Femur (tissue), 1 donor: Measurements from ENCODE around the gene PDGFRB.

ENCODE experiments used
- DNase-seq: peaks from one replicate; pipeline ENCODE4 v3.0.0-alpha.2; 2017

Gene PDGFRB

GRCh38 chr5:150129454-150129812 is 26.2 kb downstream of the PDGFRB start:
- no peak for DNase-seq

DNA sequence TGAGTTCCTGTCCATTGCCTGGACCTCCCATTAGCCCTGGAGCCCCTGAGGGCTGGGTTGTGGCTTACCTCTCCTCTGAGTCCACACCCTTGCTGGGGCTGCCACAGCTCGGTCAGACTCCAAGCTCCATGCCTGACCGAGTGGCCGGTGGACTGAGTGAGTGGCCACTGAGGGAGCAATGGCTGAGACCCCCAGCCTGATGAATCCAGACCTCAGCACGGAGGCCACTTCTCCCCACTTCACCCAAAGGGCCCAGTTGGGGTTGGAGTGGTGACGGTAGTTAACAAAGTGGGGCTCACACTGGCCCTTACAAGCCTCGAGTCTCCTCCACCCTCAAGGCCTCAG is 28.8 kb downstream of the PDGFRB start:
- no peak for DNase-seq

DNA sequence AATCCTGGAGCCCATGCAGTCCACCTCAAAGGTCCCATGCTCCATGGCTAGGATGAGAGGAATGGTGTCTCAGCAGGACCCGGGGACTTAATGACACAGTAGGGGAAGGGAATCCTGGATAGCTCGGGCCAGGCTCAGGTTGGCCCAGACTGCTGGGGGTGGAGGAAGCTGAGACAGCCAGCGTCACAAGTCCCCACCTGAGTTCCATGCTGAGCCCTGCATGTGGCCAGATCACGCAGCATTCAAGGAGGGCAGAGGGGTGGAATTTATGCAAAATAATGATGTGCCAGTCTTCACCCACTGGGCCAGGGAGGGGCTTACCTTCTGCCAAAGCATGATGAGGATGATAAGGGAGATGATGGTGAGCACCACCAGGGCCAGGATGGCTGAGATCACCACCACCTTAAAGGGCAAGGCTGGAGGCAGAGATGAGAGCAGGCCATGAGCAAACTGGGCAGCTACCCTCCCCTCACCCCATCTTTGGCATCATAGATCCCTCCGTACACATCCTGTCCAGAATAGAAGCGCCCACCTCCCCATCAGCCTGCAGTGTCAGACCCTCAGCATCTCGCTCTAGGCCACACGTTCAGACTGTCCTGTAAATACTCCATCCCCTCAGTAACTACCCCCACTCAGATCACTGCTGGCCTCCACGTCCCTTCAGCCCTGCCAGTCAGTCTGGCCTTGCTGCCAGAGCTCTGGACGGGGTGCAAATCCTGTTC is 29.3 kb downstream of the PDGFRB start:
- DNase-seq: no peak

- DNase-seq: no peak
Observed at GRCh38 chr5:150125334-150125733, 30.3 kb downstream of the PDGFRB start.

GRCh38 chr5:150124596-150124995 is 31.0 kb downstream of the PDGFRB start:
- no peak for DNase-seq

DNA sequence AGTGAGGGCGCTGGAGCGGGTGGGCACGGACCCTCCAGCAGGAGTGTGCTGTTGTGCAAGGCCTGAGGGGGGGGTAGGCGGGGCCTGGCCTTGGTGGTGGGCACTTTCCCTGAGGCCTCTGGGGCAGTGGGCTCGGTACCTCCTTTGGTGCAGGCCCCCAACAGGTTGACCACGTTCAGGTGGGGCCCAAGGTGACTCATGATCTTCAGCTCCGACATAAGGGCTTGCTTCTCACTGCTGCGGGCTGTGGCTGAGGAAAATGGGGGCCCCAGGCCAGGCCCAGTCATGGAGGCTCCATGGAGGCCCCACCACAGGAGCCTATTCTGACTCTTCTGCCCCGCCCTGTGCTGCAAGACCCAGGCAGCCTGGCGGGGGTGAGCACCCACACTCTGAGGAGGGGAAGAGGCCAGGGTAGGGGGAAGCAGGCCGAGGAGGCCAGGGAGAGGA is 31.5 kb downstream of the PDGFRB start:
- no peak for DNase-seq

DNA sequence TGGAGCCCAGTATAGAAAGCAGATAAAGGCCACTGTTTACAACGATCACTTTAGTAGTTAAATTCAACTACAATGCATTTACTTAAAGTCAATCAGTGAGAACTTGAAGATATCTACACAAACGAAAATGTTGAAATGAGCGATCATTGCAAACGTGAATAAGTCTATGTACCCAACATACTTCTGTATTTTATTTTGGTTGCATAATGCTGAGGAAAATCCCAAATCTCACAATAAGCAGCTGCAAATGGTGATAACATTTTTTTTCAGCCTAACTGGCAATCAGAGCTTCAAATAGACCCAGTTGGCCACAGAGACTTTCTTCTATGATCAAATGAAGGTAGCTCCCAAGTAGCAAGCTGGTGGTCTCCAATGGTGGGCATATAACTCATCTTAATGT is 32.1 kb downstream of the PDGFRB start:
- no peak for DNase-seq

DNA sequence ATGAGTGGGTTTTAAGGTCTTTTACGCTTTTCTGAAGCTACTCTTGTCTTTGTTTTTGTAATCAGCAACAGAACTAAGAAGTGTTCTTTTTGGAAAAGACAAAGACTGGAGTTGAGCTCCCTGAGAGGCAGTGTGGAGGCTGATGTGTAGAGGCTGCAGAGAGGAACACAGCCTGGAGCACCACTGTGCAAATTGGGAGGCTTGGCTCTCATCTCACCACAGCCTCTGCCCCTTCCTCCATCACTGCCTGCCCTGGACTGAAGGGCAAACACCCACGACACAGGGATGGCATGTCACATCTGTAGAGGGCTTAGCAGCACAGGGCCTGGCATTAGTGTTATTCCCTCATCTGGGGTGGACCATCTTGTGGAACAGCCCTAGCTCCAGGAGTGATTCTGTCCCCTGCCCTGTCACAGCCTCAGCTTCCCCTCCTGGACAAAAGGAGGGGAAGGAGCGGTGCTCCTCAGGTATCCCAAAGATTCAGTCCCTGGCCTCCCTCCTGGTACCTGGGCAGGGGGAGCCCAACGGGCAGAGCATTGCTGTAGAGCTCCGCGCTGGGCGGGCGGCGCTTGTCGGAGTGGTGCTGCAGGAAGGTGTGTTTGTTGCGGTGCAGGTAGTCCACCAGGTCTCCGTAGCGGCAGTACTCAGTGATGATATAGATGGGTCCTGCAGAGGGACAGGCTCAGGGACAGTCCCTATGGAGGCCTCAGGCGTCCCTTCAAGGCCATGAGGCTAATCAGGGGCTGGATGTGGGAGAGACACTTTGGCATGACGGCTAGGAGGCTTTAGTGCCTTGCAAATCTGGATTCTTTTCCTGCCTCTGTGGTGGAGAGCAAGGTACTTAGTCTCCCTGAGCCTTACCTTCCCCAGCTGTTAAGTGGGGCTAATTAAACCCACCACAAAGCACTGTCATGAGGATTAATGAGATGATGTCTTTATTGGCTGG is 32.8 kb downstream of the PDGFRB start:
- DNase-seq: peak; percentile 15

GRCh38 chr5:150122158-150122510 is 33.5 kb downstream of the PDGFRB start:
- DNase-seq: peak; percentile 40

DNA sequence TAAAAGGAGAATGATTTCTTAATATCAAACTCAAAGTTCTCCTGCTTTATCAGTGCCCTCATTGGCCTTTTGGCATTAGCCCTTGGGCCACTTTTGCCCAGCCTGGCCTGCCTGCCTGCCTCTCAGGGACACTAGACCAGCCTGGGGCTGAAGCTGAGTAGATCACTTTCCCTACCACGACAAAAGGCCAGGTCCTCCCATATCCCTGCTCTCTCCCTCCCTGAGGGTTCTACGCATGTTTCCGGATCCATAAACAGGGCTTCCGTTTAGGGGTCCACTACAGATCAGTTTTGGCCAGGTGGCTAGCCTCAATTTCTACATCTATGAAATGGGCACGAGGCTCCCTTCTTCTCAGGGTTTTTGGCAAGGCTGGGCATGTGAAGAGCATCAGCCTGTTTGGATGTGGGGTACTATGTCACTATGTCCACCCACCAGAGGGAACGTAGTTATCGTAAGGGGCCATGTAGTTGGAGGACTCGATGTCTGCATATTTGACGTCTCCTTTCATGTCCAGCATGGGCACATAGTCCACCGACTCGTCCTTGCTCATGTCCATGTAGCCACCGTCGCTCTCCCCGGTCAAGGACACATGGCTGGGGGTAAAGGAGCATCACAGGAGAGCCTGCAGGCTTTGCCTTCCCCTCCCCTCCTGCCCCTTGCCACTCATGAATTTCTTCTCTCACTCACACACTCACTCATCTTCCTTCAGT is 34.0 kb downstream of the PDGFRB start:
- peak; percentile 8 for DNase-seq

GRCh38 chr5:150120617-150121447 is 34.8 kb downstream of the PDGFRB start:
- peak; percentile 16 for DNase-seq

DNA sequence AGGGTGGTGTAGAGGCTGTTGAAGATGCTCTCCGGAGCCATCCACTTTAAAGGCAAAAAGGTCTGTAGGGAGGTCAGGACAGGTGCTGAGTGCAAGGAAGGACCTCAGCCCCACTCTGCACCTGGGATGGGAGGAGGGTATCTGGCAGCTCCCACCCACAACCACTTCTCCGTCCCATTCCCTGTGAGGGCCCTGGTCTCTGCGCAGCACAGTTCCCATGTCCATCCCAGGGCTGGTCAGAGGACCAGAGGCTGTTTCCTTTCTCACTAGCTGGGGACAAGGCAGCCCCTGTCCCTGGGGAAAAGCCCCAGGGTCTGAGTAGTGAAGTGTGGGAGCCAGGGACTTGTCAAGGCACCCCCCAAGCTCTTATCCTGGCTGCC is 35.6 kb downstream of the PDGFRB start:
- peak; percentile 12 for DNase-seq

- peak; percentile 17 for DNase-seq
Observed at GRCh38 chr5:150119421-150120061, 36.1 kb downstream of the PDGFRB start.

DNA sequence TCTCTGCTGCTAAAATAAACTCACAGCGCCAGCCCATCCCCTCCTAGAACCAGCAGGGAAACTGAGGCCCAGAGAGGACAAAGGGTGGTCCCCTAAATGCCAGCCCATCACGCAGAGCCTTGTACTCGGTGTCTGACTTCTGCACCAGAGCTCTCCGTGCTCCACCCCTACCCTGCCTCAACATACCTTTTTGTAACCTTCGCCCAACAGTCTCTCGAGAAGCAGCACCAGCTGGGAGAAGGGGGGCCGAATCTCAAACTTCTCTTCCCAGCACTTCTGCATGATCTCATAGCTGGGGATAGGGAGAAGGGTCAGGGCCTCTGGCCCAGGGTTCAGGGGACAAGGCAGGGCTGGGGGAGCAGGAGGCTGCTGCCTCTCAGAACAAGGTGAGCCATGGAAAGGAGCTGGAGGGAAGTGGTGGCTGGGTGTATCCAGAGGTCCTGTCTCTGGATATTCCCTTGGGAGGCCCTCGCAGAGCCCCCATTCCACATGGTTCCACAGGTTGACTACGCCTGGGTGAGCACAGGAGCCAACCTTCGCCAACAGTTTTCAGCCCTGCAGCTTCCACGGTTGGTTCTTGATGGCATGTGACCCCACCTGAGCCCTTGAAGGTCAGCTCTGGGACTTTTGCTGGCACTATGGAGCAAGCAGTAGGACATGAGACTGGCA is 37.0 kb downstream of the PDGFRB start:
- peak; percentile 13 for DNase-seq

- DNase-seq: no peak
Observed at GRCh38 chr5:150117945-150118560, 37.6 kb downstream of the PDGFRB start.

DNA sequence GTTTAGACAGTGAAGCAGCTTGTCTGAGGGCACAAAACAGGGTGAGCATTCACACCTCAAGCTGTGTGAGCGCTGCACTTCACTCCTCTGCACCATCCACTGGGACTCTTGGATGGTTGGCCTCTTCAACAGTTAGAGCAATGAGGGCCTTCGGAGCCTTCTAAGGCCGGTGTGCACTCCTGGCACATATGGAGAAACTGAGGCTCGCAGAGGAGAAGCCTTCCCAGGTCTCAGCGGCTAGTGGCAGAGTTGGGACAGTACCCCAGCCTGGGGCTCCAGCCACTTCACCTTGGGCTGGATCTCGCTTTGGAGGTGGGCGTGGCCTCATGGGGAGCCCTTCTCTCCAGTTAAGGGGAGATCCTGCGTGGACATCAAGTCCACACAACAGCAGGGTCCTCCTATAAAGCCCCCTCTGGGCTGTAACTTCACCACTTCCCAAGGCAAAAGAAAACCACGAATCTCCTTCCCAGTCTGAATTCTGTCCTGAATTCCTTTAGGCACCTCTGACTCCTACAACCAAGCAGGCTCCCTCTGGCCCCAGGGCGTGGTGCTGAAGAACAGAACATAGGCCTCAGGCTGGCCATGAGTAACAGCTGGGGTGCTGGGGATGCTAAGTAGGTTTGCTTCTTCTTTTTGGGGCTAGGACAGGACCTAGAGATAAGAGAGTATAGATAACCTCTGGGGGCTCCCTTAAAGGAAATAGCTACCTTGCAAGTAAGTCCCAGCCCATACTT is 38.8 kb downstream of the PDGFRB start:
- no peak for DNase-seq

- no peak for DNase-seq
Observed at GRCh38 chr5:150114773-150115408, 40.8 kb downstream of the PDGFRB start.

DNA sequence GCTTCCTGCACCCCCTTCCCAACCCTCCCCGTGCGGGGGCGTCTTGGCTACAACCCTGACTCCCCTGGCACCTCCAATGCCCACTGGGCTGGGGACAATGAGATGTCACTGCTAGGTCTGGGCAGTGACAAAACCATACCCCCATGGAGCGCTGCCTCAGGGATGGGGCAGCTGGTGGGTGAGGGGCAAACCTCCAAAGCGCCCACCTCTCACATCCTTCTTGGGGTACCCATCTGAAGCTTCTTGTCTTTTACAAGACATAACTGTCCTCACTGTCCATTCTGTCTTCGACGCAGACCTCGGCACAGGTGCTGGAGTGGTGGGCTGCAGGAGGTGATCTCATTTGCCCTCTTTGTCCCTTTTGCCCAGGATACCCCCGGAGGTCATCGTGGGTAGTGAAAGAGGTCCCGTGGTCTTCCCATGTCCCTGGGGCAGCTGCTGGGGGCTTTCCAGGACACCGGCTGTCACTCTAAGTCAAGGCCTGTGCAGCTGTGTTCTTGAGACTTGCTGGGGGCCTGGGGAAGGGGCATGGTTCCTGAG is 41.5 kb downstream of the PDGFRB start:
- DNase-seq: no peak

- DNase-seq: no peak
Observed at GRCh38 chr5:150113047-150113744, 42.4 kb downstream of the PDGFRB start.
